ENCODE results near the gene CAMK1D. TPM values are rescaled to one million over a fixed set of nuclear protein-coding genes. Genes with fewer than 3 reads are reported as not detected.
"Not testable (repeated sequence)": the region's sequence is repeated elsewhere in the genome, so short reads cannot be mapped to it uniquely, and the experiment has no call there.

CAMK1D gene
- total and polyA plus RNA-seq, 11 donors, result 1.4 to 16.0 (median 2.5) TPM

DNA sequence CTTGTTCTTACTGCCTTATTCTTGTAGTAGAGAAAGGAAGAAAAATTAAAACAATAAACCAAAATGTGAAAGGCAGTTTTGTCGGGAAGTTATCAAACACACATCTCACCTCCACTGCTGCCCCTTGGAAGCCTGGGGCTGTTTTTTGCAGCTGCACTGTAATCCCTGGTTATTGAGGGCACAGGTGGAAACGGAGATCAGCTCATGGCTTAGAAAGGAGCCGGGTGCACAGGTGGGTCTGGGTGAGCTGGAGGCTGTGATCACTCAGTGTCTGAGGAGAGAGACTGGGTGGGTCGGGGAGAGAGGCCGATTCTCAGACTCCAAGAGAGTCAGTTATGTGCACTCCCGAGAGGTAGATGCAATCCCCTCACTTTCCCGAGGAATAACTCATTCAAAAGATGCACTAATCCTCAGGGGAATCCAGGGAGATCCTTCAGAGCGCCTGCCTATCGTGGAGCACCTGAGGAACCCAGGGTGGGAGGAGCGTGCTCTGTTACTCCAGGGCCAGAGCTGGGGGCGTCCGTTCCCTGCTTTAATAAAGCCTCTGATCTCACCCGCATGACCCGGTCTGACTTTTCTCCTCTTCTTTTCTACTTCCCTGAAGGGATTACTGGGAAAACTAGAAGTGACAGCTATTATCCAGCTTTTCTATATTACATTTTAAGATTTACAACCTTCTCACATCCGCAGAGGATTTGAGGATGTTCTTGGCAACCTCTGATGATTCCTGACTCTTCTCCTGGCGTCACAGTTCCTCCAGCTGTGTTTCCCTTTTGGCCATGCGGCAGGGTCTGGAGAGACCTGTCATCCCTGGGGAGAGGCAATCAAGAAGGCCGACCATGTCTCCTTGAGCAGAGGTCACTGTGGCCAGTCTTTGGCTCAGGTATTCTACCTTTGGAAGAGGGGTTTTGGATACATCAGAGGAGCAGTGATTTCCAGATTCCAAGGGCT lies 82.1 kb downstream of the CAMK1D start:
- TF ChIP-seq POLR2A (IDR thresholded peaks at IDR 0.05), result no peak
- TF ChIP-seq, protein P1, sequence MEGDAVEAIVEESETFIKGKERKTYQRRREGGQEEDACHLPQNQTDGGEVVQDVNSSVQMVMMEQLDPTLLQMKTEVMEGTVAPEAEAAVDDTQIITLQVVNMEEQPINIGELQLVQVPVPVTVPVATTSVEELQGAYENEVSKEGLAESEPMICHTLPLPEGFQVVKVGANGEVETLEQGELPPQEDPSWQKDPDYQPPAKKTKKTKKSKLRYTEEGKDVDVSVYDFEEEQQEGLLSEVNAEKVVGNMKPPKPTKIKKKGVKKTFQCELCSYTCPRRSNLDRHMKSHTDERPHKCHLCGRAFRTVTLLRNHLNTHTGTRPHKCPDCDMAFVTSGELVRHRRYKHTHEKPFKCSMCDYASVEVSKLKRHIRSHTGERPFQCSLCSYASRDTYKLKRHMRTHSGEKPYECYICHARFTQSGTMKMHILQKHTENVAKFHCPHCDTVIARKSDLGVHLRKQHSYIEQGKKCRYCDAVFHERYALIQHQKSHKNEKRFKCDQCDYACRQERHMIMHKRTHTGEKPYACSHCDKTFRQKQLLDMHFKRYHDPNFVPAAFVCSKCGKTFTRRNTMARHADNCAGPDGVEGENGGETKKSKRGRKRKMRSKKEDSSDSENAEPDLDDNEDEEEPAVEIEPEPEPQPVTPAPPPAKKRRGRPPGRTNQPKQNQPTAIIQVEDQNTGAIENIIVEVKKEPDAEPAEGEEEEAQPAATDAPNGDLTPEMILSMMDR (IDR thresholded peaks at IDR 0.05), result no peak
- Histone ChIP-seq H3K4me3 (no peak overlapping the region), H3K36me3 (no peaks in the 10 kb centered on the region), H3K9me3 (no peaks in the 10 kb centered on the region), H3K27me3 (peaks cover 0 to 12% (median 0%) of the 10 kb centered on the region in 9 donors), H3K4me1 (peaks cover 0 to 6% (median 0%) of the 10 kb centered on the region in 12 donors), H3K27ac (no peak overlapping the region)
- DNase-seq, result no peak
- peak in 1 of 4 donors; percentile 30 for ATAC-seq
- WGBS, 4 donors, result 63 to 67% (median 65%) methylated on average over 18 of the region's 18 CpGs
- intact Hi-C loops (cut with DNase I), result no loop called here

DNA sequence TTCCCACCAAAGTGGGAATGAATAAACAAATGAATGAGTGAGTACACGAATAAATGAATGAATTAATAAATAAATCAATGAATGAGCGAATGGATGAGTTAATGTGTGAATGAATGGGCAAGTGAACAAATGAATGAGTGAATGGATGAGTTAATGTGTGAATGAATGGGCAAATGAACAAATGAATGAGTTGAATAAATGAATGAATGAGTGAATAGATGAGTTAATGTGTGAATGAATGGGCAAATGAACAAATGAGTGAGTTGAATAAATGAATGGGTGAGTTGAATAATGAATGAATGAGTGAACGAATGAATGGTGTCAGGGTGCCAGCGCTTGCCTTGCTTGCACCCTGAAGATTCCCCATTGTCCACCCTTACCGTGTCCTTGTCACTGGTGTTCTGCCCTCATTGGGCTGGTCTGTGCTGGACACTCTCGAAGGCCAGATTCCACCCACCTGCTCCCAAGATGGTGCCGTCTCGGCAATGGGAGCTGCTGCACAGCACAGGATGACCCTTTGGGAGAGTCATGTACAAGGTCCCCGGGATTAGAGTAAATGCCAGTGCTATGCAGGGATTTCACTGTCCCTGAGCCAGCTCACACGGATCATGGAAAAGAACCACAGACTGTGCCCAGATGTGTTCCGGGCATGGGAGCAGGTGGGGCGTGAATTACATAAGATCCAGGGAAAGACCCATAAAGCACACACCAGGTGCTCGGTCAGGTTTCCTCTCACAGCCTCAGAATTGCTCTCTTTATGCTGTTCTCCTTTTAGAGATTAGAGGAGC lies 83.2 kb downstream of the CAMK1D start:
- ATAC-seq (no peak), DNase-seq (no peak)
- no peak for TF ChIP-seq POLR2A (IDR thresholded peaks at IDR 0.05)
- TF ChIP-seq, protein P1 (IDR thresholded peaks at IDR 0.05), result no peak
- Histone ChIP-seq H3K36me3 (no peaks in the 10 kb centered on the region), H3K9me3 (no peaks in the 10 kb centered on the region), H3K4me3 (no peak overlapping the region), H3K27ac (no peak overlapping the region), H3K27me3 (peaks cover 0 to 12% (median 0%) of the 10 kb centered on the region in 9 donors), H3K4me1 (peaks cover 0 to 6% (median 0%) of the 10 kb centered on the region in 12 donors)
- 93% methylated on average over 13 of the region's 13 CpGs for WGBS, 4 donors
- intact Hi-C loops (cut with DNase I), result no loop called here

DNA sequence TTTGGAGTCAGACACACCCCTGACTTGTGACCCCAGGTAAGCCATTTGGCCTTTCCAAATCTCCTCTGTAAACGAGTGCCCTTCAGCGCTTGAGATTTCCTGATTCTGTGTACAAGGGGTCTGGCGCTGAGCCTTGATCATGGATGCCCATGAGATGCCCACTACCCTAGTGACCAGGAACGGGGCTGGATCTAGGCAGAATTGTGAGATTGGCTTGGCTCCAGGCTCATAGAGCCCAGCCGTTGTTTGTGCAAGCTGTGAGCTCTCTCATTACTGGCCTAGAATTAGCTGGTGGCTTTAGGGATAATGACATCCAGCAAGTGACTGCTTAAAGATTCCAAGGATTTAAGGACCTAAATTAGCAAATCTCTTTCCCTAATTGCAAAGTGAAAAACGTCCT lies 84.9 kb downstream of the CAMK1D start:
- WGBS, 4 donors, result 77 to 79% (median 78%) methylated on average over 6 of the region's 6 CpGs
- Histone ChIP-seq H3K36me3 (no peaks in the 10 kb centered on the region), H3K4me1 (peaks cover 0 to 6% (median 0%) of the 10 kb centered on the region in 12 donors), H3K27me3 (peaks cover 0 to 8% (median 0%) of the 10 kb centered on the region in 9 donors), H3K27ac (no peak overlapping the region), H3K9me3 (no peaks in the 10 kb centered on the region), H3K4me3 (no peak overlapping the region)
- TF ChIP-seq, protein P1 (IDR thresholded peaks at IDR 0.05), result no peak
- no peak for TF ChIP-seq POLR2A (IDR thresholded peaks at IDR 0.05)
- DNase-seq (no peak), ATAC-seq (no peak)
- intact Hi-C loops (cut with DNase I), result no loop called here

DNA sequence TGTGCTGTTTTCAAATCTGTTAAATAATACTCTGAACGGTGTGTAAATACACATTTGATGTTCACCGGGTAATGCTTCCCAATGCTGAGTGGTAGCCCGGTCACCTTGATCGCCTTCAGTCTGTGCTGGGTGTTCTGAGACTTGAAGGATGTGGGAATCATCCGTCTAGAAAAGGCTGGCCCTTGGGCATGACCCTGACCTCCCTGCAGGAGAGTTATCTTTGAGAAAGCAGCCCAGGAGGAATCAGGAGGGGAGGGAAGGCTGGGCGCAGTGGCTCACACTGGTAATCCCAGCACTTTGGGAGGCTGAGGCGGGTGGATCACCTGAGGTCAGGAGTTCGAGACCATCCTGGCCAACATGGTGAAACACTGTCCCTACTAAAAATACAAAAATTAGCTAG lies 85.3 kb downstream of the CAMK1D start:
- ATAC-seq; H3K9me3 ChIP-seq; H3K4me1 ChIP-seq; H3K36me3 ChIP-seq; intact Hi-C loops (cut with DNase I); DNase-seq; H3K27ac ChIP-seq; H3K27me3 ChIP-seq; H3K4me3 ChIP-seq: not testable (repeated sequence)
- 91 to 94% (median 92%) methylated on average over 8 of the region's 8 CpGs for WGBS, 4 donors

Measured in heart left ventricle (tissue), 16 donors.